ENCODE results near the gene CPSF4L. TPM values are rescaled to one million over a fixed set of nuclear protein-coding genes. Genes with fewer than 3 reads are reported as not detected.

The CPSF4L gene
- total RNA-seq, 2 experiments from 2014 or later = not detected

GRCh38 chr17:73262676-73263642 lies 1.3 kb upstream of the CPSF4L start:
- Histone ChIP-seq H3K9me3 (ENCODE audit: low read length) (no peaks in the 10 kb centered on the region), H2AFZ (ENCODE audit: low read length) (no peak overlapping the region), H3K4me1 (ENCODE audit: insufficient read depth, low read length, poor library complexity, severe bottlenecking) (no peaks in the 10 kb centered on the region), H4K20me1 (ENCODE audit: insufficient read depth, low read length) (no peaks in the 10 kb centered on the region), H3K27ac (ENCODE audit: low read depth, low read length, poor library complexity, severe bottlenecking) (no peak overlapping the region), H3K79me2 (ENCODE audit: insufficient read depth, low read depth, low read length) (no peaks in the 10 kb centered on the region), H3K4me3 (ENCODE audit: low read depth, low read length, poor library complexity, severe bottlenecking) (no peak overlapping the region), H3K36me3 (ENCODE audit: insufficient read depth, low read length) (no peaks in the 10 kb centered on the region), H3K9me2 (ENCODE audit: insufficient read depth, low read length) (no peaks in the 10 kb centered on the region), H3K4me2 (ENCODE audit: low read length) (no peak overlapping the region)
- TF ChIP-seq CTCF (conservative IDR thresholded peaks at IDR 0.05; ENCODE audit: low read length) (no peak), EZH2phosphoT487 (IDR thresholded peaks at IDR 0.05; ENCODE audit: borderline replicate concordance, low read depth, low read length) (no peak)
- DNase-seq (ENCODE audit: low spot score) = no peak
- CTCF ChIA-PET (ENCODE audit: unreplicated experiment) = no interaction called here
- POLR2A ChIA-PET = interaction anchor here (0.6 kb wide), 1 partner anchor 8 kb away, joined by 3 read pairs; no protein-coding TSS in a partner anchor
- no TSS peak for BruUV-seq (replicated peaks)
- intact Hi-C loops (cut with micrococcal nuclease; ENCODE audit: unreplicated experiment) = no loop called here

- no peak for DNase-seq (ENCODE audit: low spot score)
- intact Hi-C loops (cut with micrococcal nuclease; ENCODE audit: unreplicated experiment) = no loop called here
- Histone ChIP-seq H3K4me3 (ENCODE audit: low read depth, low read length, poor library complexity, severe bottlenecking) (no peak overlapping the region), H3K36me3 (ENCODE audit: insufficient read depth, low read length) (no peaks in the 10 kb centered on the region), H3K27ac (ENCODE audit: low read depth, low read length, poor library complexity, severe bottlenecking) (no peak overlapping the region), H3K9me2 (ENCODE audit: insufficient read depth, low read length) (no peaks in the 10 kb centered on the region), H2AFZ (ENCODE audit: low read length) (no peak overlapping the region), H3K4me2 (ENCODE audit: low read length) (no peak overlapping the region), H4K20me1 (ENCODE audit: insufficient read depth, low read length) (no peaks in the 10 kb centered on the region), H3K79me2 (ENCODE audit: insufficient read depth, low read depth, low read length) (no peaks in the 10 kb centered on the region), H3K9me3 (ENCODE audit: low read length) (no peaks in the 10 kb centered on the region), H3K4me1 (ENCODE audit: insufficient read depth, low read length, poor library complexity, severe bottlenecking) (no peaks in the 10 kb centered on the region)
- ChIA-PET POLR2A (no interaction called here), CTCF (ENCODE audit: unreplicated experiment) (no interaction called here)
- BruUV-seq (replicated peaks) = no TSS peak
- TF ChIP-seq EZH2phosphoT487 (IDR thresholded peaks at IDR 0.05; ENCODE audit: borderline replicate concordance, low read depth, low read length) = no peak
- no peak for TF ChIP-seq CTCF (conservative IDR thresholded peaks at IDR 0.05; ENCODE audit: low read length)
These were observed 434 bp upstream of the CPSF4L start for GRCh38 chr17:73261952-73262675.

Data from OCI-LY7 (cell line).